KMS-11 (cell line): ENCODE measurements around the gene LGR4.

Source experiments
- H2AFZ ChIP-seq: fragments of 200-600 bp; sonication (generic); 2 replicates; pipeline ENCODE4 v1.6.1; 2016; ENCODE audit warnings: antibody characterized with exemption, mixed run types, low read depth
- H3K27ac ChIP-seq: fragments of 200-600 bp; sonication (generic); 2 replicates; pipeline ENCODE4 v1.6.1; 2016; ENCODE audit warnings: mild to moderate bottlenecking, mixed run types
- H3K27me3 ChIP-seq: fragments of 200-600 bp; sonication (generic); 2 replicates; pipeline ENCODE4 v1.6.1; 2017; ENCODE audit warnings: mild to moderate bottlenecking, low read depth, mixed run types, moderate library complexity; ENCODE audit not compliant: insufficient read depth
- H3K36me3 ChIP-seq: fragments of 200-600 bp; sonication (generic); 2 replicates; pipeline ENCODE4 v1.6.1; 2017; ENCODE audit warnings: mild to moderate bottlenecking, mixed run types; ENCODE audit not compliant: insufficient read depth
- H3K4me1 ChIP-seq: fragments of 200-600 bp; sonication (generic); 2 replicates; pipeline ENCODE4 v1.6.1; 2016; ENCODE audit warnings: mild to moderate bottlenecking, low read depth, mixed run types; ENCODE audit not compliant: poor library complexity, severe bottlenecking
- H3K4me2 ChIP-seq: fragments of 200-600 bp; sonication (generic); 2 replicates; pipeline ENCODE4 v1.7.0; 2016; ENCODE audit warnings: mild to moderate bottlenecking, mixed run types
- H3K4me3 ChIP-seq: fragments of 200-600 bp; sonication (generic); IDR thresholded peaks from 2 replicates; pipeline ENCODE4 v1.6.1; 2017; ENCODE audit warnings: low read depth, low read length, mixed read lengths; ENCODE audit not compliant: insufficient read depth
- H3K79me2 ChIP-seq: fragments of 200-600 bp; sonication (generic); 2 replicates; pipeline ENCODE4 v1.6.1; 2016; ENCODE audit warnings: low read depth, mixed run types; ENCODE audit not compliant: insufficient read depth
- H3K9ac ChIP-seq: fragments of 200-600 bp; sonication (generic); 2 replicates; pipeline ENCODE4 v1.6.1; 2016; ENCODE audit warnings: mild to moderate bottlenecking, mixed run types
- H4K20me1 ChIP-seq: fragments of 200-600 bp; sonication (generic); 2 replicates; pipeline ENCODE4 v1.6.1; 2016; ENCODE audit warnings: mild to moderate bottlenecking, mixed run types; ENCODE audit not compliant: insufficient read depth
- CTCF ChIP-seq: fragments of 200-600 bp; sonication (generic); conservative IDR thresholded peaks from 2 replicates; pipeline ENCODE4 v1.6.1; 2017; ENCODE audit warnings: low read depth, mild to moderate bottlenecking, antibody characterized with exemption, low read length, moderate library complexity, mixed read lengths

Gene LGR4

GRCh38 chr11:27465629-27466028, 7.0 kb downstream of the LGR4 start:
- Histone ChIP-seq H3K36me3 (no peaks in the 10 kb centered on the region), H3K4me1 (peaks cover 13% of the 10 kb centered on the region), H3K27ac (no peak overlapping the region), H3K4me3 (no peak overlapping the region), H4K20me1 (no peaks in the 10 kb centered on the region), H3K27me3 (no peaks in the 10 kb centered on the region), H3K79me2 (peaks cover 32% of the 10 kb centered on the region; the same call in 1 of the 2 replicates), H2AFZ (no peak overlapping the region), H3K9ac (no peak overlapping the region), H3K4me2 (no peak overlapping the region)
- TF ChIP-seq CTCF, result no peak

GRCh38 chr11:27464909-27465308, 7.7 kb downstream of the LGR4 start:
- Histone ChIP-seq H2AFZ (no peak overlapping the region), H3K9ac (no peak overlapping the region), H3K4me1 (peaks cover 6% of the 10 kb centered on the region), H3K27me3 (no peaks in the 10 kb centered on the region), H3K27ac (no peak overlapping the region), H3K79me2 (peaks cover 24% of the 10 kb centered on the region; the same call in 1 of the 2 replicates), H3K4me2 (no peak overlapping the region), H3K36me3 (no peaks in the 10 kb centered on the region), H4K20me1 (no peaks in the 10 kb centered on the region), H3K4me3 (no peak overlapping the region)
- TF ChIP-seq CTCF, result no peak

- no peaks in the 10 kb centered on the region for H3K36me3 ChIP-seq
- no peak overlapping the region for H3K4me2 ChIP-seq
- H3K79me2 ChIP-seq, result peaks cover 18% of the 10 kb centered on the region; the same call in 1 of the 2 replicates
- no peak for TF ChIP-seq CTCF
- H3K27me3 ChIP-seq, result no peaks in the 10 kb centered on the region
- H3K4me1 ChIP-seq, result no peaks in the 10 kb centered on the region
- H4K20me1 ChIP-seq, result no peaks in the 10 kb centered on the region
- H3K4me3 ChIP-seq, result no peak overlapping the region
- no peak overlapping the region for H3K27ac ChIP-seq
- H2AFZ ChIP-seq, result no peak overlapping the region
- no peak overlapping the region for H3K9ac ChIP-seq
Observed at GRCh38 chr11:27464289-27464696, 8.3 kb downstream of the LGR4 start.

- TF ChIP-seq CTCF, result no peak
- Histone ChIP-seq H3K79me2 (peaks cover 18% of the 10 kb centered on the region; the same call in 1 of the 2 replicates), H2AFZ (no peak overlapping the region), H3K27me3 (no peaks in the 10 kb centered on the region), H3K4me3 (no peak overlapping the region), H3K4me1 (no peaks in the 10 kb centered on the region), H3K27ac (no peak overlapping the region), H3K36me3 (no peaks in the 10 kb centered on the region), H3K4me2 (no peak overlapping the region), H3K9ac (no peak overlapping the region), H4K20me1 (no peaks in the 10 kb centered on the region)
Observed at GRCh38 chr11:27462543-27462942, 10.0 kb downstream of the LGR4 start.
